Muscle of arm (tissue), 12 donors: ENCODE measurements around the gene TP53BP1. TPM values are rescaled to one million over a fixed set of nuclear protein-coding genes. Genes with fewer than 3 reads are reported as not detected.

Source experiments
- DNase-seq: peaks from one replicate; pipeline ENCODE4 v3.0.0-alpha.2; 2013
- polyA plus RNA-seq, 12 donors: library from polyadenylated mRNA; unstranded; fragments of 120-200 nt; gene quantifications; one replicate each; pipeline ENCODE4 v1.2.1, GENCODE V29; 2013; ENCODE audit not compliant: insufficient read length in 12 of 12

TP53BP1 gene
- polyA plus RNA-seq, 12 donors: 35.8 to 105 (median 51.4) TPM

DNA sequence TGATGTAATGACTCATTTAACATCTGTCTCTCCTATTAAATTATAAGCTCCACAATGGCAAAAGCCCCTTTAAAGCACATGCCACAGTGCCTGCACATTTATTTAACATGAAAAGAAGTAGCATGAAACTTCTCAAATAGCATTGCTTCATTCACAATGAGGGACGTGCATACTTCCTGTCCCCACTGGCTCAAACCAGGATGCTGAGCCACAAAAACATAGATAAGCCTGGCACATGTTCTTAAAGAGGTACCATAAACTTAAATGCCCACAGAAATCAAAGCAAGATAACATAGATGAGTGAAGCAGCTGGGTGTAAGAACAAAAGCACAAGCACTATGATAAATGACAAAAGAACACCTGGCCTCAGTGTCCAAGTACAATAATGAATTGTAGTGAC, 3.8 kb downstream of the TP53BP1 start:
- DNase-seq: no peak

DNA sequence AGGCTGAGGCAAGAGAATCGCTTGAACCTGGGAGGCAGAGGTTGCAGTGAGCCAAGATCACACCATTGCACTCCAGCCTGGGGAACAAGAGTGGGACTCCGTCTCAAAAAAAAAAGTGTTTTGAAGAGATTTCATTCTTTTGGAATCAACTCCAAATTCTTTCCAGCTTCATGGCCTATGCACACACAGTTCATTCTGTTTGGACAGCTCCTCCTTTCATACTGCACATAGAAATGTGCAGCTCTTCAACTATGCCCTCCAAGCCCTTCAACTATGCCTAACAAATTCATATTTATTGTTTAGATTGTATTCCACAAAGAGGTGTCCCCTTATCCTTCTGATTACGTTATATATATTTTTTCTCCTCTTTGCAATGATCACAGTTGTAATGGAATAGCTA, 4.2 kb downstream of the TP53BP1 start:
- no peak for DNase-seq

DNA sequence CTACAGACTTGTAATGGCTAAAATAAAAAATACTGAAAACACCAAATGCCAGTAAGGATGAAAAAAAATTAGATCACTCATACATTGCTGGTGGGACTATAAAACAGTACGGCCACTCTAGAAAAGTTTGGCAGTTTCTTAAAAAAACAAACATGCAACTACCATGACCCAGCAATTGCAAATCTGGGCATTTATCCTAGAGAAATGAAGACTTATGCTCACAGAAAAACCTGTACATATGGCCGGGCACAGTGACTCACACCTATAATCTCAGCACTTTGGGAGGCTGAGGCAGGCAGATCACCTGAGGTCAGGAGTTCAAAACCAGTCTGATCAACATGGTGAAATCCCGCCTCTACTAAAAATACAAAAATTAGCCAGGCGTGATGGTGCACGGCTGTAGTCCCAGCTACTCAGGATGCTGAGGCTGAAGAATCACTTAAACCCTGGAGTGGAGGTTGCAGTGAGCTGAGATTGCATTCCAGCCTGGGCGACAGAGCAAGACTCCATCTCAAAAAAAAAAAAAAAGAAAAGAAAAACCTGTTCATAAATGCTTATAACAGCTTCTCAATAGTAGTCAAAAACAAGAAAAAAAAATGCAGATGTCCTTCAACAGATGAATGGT, 5.6 kb downstream of the TP53BP1 start:
- no peak for DNase-seq

DNA sequence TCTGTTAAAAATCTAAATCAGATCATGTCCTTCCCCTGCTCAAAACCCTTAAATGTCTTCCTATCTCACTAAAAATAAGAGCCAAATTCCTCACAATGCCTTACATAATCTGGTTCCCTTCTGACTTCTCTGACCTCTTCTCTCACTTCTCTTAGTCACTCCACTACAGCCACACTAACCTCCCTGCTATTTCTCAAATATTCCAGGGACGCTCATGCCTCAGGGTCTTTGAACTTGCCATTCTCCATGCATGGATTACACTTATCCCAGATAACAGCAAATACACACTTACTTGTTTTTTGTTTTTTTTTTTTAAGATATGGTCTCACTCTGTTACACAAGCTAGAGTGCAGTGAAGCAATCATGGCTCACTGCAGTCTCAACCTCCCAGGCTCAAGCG, 8.5 kb downstream of the TP53BP1 start:
- no peak for DNase-seq

DNA sequence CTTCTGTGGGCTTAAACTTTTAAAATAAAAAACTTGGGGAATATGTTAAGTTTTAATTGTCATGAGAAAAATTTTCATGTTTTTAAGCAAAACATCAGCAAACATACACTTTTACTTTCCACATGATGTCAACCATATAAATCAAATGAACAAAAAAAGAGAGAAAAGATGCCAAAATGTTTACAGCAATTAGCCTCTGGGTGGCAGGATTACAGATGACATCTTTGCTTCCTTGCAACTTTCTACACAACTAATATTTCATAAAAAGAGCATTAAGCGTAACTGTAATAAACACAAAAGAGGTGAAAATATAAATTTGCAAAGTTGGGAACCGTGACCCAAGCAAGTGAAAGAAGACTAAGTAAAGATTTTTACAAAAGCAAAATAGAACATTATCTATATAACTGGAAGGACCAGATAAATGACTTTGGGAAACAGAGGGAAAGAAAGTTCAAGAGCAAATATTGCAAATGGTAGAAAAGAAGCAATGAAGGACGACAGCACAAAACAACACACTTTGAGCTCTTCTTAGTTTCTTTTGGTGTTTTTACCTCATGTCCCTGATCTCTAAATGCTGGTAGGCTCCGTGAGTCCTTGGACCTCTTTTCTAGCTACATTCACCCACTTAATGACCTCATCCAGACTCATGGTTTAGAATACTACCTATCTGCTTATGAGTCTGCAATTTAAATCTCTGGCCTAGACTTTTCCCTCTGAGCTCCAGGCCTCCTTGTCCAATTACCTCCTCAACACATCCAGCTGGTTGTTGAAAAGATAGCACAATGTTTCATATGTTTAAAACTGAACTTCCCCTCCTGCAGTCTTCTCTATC, 9.4 kb downstream of the TP53BP1 start:
- DNase-seq: peak; percentile 23

DNA sequence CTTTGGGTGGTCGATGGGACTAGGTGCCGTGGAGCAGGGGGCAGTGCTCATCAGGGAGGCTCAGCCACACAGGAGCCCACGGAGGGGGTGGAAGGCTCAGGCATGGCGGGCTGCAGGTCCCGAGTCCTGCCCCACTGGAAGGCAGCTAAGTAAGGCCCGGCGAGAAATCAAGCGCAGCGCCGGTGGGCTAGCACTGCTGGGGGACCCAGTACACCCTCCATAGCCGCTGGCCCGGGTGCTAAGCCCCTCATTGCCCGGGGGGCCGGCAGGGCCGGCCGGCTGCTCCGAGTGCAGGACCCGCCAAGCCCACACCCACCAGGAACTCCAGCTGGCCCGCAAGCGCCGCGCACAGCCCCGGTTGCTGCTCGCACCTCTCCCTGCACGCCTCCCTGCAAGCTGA, 19.1 kb downstream of the TP53BP1 start:
- no peak for DNase-seq

DNA sequence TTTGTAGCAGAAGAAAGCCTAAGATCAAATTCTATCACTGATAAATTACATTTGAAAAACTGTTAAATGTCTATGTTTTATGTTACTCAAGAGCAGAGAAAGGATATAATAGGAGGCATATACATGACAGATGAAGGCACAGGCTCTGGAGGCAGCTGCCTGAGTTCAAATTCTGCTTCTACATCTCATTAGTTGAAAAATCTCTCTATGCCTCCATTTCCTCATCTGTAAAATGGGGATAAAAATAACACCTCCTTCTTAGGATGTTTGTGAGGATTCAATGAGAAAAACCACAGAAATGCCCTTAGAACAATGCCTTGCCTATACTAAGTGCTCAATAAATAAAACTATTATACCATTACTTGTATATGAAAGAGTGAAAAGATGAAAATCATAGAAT, 21.0 kb downstream of the TP53BP1 start:
- DNase-seq: no peak

DNA sequence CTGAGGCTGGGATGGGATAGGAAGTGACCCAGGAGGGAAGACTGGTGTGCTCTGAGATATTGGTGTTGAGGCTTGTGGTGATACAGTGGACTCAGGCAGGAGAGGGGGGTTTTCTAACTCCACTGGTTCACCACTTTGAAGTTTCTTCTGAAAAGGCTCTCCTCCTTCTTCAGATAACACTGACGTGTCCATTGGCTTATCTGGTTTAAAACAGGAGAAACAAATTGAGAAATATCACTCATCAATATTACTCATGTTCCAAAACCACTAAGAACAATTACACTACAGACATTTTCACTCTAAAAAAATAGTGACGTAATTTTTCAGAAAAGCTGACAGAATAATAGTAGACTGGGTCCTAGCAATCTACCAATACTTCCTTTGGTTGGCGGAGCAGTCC, 23.1 kb downstream of the TP53BP1 start:
- no peak for DNase-seq

DNA sequence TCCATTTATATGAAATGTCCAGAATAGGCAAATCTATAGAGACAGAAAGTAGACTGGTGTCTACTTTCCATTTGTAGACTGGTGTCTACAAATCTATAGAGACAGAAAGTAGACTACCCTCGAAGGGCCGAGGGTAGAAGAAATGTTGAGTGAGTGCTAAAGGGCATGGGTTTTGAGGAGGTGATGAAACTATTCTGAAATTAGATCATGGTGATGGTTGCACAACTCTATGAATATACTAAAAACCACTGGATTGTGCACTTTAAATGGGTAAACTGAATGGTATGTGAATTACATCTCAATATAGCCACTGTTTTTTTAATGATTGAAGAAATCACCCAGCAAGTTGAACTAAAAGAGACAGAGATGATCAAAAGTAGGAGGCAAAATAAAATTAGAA, 27.9 kb downstream of the TP53BP1 start:
- DNase-seq: no peak

DNA sequence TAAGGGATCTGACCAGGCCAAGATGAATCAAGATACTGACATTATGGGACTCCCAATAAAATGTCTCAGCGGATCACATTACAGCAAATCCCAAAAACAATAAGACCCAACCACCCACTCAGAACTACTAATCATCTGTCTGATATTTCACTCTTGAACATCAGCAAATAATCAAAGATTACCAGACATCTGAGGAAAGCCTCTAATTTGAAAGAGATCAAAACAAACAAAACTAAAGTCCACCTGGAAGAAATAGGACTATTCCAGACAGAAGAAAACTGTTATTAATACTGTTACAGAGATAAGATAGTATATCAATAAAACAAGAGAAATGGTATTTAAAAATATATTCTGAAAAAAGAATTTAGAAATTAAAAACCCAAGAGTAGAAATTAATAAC, 29.0 kb downstream of the TP53BP1 start:
- no peak for DNase-seq

DNA sequence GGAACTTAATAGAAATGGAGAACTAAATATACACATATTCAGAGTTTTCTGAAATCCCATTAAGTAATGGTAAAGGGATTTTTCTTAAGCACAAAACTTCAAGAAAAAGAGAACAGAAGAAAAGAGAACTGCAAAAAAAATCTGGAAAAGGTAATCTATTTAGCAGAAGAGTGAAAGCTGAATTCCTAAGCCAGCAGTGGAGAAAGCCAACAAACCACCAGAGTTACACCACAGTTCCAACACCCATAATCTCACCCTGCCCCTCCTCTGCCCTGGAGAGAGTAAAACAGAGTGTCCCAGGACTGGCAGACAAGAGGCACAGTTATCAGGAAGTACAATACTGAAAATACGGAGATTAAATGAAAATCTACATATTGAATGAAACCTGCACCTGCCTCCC, 29.4 kb downstream of the TP53BP1 start:
- DNase-seq: peak; percentile 4

DNA sequence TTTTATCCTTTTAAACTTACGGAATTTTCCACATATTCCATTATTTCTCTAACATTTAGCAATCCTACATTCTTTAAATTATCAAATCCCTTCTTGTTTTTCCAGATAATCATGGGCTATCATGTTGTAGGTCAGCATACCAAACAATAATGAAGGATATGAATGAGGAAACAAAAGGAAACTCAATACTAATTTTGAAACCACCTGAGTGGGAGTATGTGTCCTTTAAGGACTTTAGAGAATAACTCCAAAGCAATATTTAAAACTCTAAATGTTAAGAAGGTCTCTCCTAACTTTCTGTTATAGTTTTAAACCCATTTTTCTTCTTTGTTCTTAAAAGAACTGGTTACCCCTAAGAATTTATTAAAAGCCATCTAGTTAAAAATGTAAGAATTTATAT, 43.0 kb downstream of the TP53BP1 start:
- no peak for DNase-seq

DNA sequence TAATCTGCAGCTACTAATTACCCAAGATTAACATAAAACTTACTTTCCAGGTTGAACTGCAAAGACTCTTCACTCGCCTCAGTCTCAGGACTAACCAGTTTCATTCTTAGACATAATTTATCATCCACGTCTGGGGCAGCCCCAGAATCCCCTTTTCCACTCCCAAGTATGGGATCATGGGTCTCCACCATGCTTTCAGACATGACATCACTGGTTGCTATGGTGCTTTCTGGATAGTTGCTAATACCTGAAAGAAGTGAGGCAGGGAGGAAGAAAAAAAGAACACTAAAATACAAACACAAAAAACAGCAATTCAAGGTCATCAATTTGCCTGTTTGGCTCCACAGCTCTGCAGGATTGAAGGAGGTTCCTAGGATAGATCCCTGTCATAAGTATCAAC, 46.6 kb downstream of the TP53BP1 start:
- no peak for DNase-seq

DNA sequence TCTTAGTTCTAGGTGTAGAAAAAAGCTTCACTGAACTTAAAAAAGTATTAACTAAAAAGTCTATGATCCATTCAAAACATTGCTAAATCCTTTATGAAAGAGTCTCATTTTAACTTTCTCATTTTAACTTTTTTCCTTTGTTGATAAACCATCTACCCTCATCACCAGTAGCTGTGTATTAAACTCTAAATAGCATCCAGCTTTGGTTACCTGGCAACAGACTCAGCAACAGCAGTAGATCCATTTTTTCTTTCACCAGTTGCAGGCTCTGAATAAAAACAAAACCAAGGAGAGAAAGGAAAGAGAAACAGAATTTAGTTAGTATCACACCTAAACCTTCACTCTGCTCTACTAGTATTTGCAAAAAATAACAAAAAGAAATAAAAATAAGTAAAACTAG, 51.6 kb downstream of the TP53BP1 start:
- DNase-seq: no peak

DNA sequence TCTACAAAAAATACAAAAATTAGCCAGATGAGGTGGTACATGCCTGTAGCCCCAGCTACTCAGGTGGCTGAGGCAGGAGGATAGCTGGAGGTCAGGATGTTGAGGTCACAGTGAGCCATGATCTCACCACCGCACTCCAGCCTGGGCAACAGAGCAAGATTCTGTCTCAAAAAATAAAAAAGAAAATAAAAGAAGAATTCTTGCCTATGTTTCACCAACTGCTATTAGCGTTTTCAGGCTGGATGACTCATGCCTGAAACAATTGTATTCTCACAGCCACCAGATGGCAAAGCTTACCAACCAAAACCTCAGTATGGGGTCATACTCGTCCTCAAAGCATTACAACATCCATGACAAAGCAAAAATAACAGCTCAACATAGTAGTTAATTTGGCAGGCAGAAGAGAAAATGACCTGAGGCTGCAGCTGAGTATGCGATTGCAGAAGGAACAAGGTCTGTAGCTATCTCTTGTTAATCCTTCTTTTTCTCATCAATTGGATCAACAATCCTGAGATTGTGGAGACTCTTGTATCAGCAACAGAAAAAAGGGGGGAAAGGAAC, 52.2 kb downstream of the TP53BP1 start:
- DNase-seq: peak; percentile 29

DNA sequence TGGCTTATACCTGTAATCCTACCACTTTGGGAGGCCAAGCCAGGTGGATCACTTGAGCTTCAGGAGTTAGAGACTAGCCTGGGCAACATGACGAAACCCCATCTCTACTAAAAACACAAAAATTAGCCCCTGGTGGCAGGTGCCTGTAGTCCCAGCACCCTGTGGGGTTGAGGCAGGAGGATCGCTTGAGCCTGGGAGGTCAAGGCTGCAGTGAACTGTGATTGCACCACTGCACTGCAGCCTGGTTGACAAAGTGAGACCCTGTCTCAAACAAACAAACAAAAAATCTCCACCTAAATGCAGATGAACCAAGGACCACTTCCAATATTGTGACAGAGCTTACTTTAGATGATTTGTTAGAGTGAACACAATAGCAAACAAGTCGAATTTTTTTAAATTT, 53.7 kb downstream of the TP53BP1 start:
- no peak for DNase-seq

DNA sequence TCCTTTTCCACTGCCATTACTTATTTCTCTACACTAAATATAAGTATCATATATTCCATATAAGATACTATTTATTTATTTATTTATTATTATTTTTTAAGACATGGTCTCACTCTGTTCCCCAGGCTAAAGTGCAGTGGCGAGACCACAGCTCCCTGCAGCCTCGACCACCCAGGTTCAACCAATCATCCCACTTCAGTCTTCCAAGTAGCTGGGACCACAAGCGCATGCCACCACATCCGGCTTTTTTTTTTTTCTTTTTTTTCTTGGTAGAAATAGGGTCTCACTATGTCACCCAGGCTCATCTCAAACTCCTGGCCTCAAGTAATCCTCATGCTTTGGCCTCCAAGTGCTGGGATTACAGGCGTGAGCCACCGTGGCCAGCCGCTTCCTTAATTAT, 56.6 kb downstream of the TP53BP1 start:
- DNase-seq: no peak

DNA sequence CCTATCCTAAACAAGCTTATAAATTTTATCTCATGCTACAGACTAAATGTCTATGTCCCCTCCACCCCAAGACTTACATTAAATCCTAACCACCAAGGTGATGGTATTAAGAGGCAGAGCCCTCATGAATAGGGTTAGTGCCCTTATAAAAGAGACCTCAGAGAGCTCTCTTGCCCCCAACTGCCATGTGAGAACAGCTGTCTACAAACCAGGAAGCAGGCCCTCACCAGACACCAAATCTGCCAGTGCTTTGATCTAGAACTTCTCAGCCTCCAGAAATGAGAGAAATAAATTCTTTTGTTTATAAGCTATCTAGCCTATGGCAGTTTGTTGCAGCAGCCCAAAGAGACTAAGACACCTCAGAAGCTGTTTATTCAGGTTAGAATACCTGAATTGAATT, 58.5 kb downstream of the TP53BP1 start:
- no peak for DNase-seq

DNA sequence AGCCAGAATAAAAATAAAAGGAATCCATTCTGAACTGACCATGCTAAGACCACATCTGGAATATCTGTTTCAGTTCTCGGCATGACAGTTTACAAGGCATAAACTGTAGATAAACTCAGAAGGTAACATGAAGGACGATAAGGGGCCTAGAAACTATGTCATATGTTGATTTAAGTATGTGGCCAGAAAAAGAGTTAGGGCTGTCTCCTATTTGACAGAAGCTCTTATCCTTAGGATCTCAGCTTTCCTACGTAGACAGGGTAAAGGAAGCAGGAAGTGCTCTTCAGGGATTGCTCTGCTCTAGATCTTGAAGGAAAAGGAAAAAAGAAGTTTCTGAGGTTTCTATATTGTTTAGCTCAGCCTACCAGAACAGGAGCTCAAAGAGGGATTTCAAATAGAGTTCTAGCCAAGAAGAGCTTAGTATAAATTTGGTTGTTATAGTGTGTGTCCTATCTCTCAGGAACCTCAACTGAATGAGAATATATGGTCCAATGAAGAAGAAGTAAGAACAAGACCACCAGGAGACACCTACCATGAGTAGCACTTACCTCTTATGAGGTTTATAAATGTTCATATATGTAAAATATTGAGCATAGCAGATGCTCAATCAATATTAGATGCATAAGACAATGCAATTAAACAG, 59.2 kb downstream of the TP53BP1 start:
- no peak for DNase-seq

DNA sequence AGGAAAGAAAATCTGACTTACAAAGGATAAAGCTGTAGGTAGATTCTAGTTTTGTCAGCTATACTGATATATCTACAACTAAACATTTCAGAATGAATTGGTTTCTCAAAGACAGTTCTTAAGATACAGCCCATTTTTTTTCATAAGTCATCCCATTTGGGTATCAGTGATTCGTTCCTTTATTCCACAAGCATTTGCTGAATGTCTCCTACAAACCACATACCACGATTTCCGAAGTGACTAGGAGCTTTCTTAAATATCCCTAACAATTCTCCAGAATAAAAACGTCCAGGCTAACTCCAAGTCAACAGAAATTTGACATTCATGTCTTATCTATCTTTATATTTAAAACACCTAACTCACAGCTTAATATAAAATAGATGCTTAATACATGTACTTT, 59.8 kb downstream of the TP53BP1 start:
- no peak for DNase-seq

DNA sequence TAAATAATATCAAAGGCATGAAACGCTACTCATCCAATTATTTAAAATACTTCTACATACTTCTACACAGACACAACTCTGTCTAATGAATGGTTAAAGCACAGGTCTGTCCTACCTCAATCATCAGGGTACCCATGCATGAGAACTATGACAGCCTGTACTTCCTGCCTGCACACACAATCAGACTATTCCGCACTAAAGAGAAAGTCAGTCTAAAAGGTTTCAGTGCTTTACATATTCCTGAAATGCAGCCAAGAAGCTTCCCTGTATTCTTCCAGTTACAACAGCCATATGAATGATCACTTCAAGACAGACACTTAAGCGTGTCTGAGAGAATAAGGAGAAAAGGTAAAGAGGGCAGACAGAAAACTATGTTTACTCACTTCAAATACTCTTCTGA, 63.3 kb downstream of the TP53BP1 start:
- DNase-seq: peak; percentile 14

DNA sequence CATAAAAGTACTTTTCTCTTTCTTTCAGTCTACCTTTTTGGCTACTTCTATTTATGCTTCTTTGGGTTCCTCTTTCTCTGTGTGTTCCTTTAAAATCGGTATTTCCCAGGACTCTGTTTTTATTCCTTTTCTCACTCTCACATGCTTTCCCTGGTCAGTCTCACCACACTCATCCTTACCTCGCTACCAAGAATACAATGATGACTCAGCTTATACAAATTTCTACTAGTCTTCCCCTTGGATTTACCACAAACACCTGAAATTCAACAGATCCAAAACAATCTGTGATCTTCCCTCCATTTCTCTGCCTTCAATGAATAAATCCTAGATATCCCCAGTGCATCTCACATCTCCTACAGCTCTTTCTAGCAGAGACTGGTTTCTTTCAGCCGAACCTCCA, 69.2 kb downstream of the TP53BP1 start:
- no peak for DNase-seq

DNA sequence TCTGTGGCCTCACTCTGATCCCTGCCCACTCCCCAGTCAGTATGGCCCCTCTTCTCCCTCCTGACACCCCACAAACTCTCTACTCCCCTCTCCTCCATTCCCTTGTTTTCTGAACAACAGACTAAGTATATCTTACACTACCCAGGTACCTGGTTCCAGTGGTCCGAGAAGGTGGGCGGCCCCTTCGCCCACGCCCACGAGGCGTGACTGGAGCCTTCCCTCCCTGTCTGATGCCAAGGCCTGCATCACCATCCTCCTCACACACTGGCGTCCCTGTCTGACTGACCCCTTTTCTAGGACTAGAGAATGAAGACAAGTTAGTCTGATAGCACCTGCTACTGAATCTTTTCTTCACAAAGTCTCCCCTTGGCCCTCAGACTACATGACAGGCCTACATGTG, 72.1 kb downstream of the TP53BP1 start:
- DNase-seq: no peak
